CD4-positive, alpha-beta T cell treated with Interleukin-1 beta for 1 hour (primary cell): ENCODE measurements around the gene NCSTN.

Experiments used
- DNase-seq, 2 donors: peaks; one replicate each; pipeline ENCODE4 v3.0.0-alpha.2; 2020 to 2022

NCSTN gene

GRCh38 chr1:160342953-160343869, at the start of gene NCSTN, which contains the start of gene COPA:
TSS of gene NCSTN (plus strand) at chr1:160343383. CDS start at chr1:160343397, 14 bp downstream.
TSS of gene COPA (minus strand) at chr1:160343250. CDS start at chr1:160343170, 80 bp downstream.
- DNase-seq = peak; percentile 94 to 95

GRCh38 chr1:160296036-160296435, 47.1 kb upstream of the NCSTN start:
- no peak for DNase-seq

GRCh38 chr1:160300173-160300572, 43.0 kb upstream of the NCSTN start:
- DNase-seq = no peak

- DNase-seq = peak in 1 of 2 donors; percentile 17
Measured at GRCh38 chr1:160307118-160307791, 35.9 kb upstream of the NCSTN start.

GRCh38 chr1:160308451-160309184, 34.6 kb upstream of the NCSTN start:
- no peak for DNase-seq

GRCh38 chr1:160309185-160309557, 34.0 kb upstream of the NCSTN start:
- no peak for DNase-seq

- DNase-seq = no peak
Measured at GRCh38 chr1:160309571-160309970, 33.6 kb upstream of the NCSTN start.

GRCh38 chr1:160315359-160315758, 27.8 kb upstream of the NCSTN start:
- DNase-seq = no peak

- no peak for DNase-seq
Measured at GRCh38 chr1:160322831-160323230, 20.4 kb upstream of the NCSTN start.

GRCh38 chr1:160325252-160325651, 17.9 kb upstream of the NCSTN start:
- DNase-seq = no peak

GRCh38 chr1:160326418-160326817, 16.8 kb upstream of the NCSTN start:
- no peak for DNase-seq

GRCh38 chr1:160328184-160328583, 15.0 kb upstream of the NCSTN start:
- DNase-seq = no peak

GRCh38 chr1:160330119-160330518, 13.1 kb upstream of the NCSTN start:
- DNase-seq = no peak

- DNase-seq = no peak
Measured at GRCh38 chr1:160332516-160332915, 10.7 kb upstream of the NCSTN start.

GRCh38 chr1:160338580-160338979, 4.6 kb upstream of the NCSTN start:
- no peak for DNase-seq

- DNase-seq = no peak
Measured at GRCh38 chr1:160340146-160340545, 3.0 kb upstream of the NCSTN start.

GRCh38 chr1:160340866-160341265, 2.3 kb upstream of the NCSTN start:
- no peak for DNase-seq

GRCh38 chr1:160342526-160342925, 657 bp upstream of the NCSTN start:
- DNase-seq = peak in 1 of 2 donors; percentile 18

- DNase-seq = no peak
Measured at GRCh38 chr1:160344241-160344640, 1.1 kb downstream of the NCSTN start.

- DNase-seq = no peak
Measured at GRCh38 chr1:160344936-160345335, 1.8 kb downstream of the NCSTN start.

GRCh38 chr1:160346463-160346862, 3.3 kb downstream of the NCSTN start:
- peak in 1 of 2 donors; percentile 32 for DNase-seq

- peak in 1 of 2 donors; percentile 69 for DNase-seq
Measured at GRCh38 chr1:160346958-160347357, 3.8 kb downstream of the NCSTN start.

GRCh38 chr1:160351629-160352028, 8.4 kb downstream of the NCSTN start:
- no peak for DNase-seq
